Vagina (tissue), 2 donors: Measurements from ENCODE around the gene SMC6. TPM values are rescaled to one million over a fixed set of nuclear protein-coding genes. Genes with fewer than 3 reads are reported as not detected.
A peak's percentile ranks its signal among the peaks of the same experiment; 100 is the strongest.

Source experiments
- DNase-seq, 2 donors: peaks; one replicate each; pipeline ENCODE4 v3.0.0-alpha.2; 2017; ENCODE audit errors: extremely low spot score in 2 of 2
- H3K27ac ChIP-seq: fragments of 200-600 bp; sonication (generic); one replicate; pipeline ENCODE4 v1.5.1; 2019
- H3K27me3 ChIP-seq: fragments of 200-600 bp; sonication (generic); one replicate; pipeline ENCODE4 v1.5.1; 2019
- H3K36me3 ChIP-seq, 2 donors: fragments of 200-600 bp; sonication (generic); one replicate each; pipeline ENCODE4 v1.5.1; 2017 to 2019
- H3K4me1 ChIP-seq: fragments of 200-600 bp; sonication (generic); one replicate; pipeline ENCODE4 v1.5.1; 2019
- H3K4me3 ChIP-seq, 2 donors: fragments of 200-600 bp; sonication (generic); 1 replicate in 1 of 2; 2 replicates in 1 of 2; pipeline ENCODE4 v1.5.1; 2016 to 2019
- H3K9me3 ChIP-seq: fragments of 200-600 bp; sonication (generic); one replicate; pipeline ENCODE4 v1.5.1; 2019
- CTCF ChIP-seq, 3 experiments: fragments of 450-650 bp in 2 of 3; fragments of 200-600 bp in 1 of 3; sonication (generic) in 1 of 3; IDR thresholded peaks; one replicate each; pipeline ENCODE4 v1.5.1; 2017 to 2019; ENCODE audit warnings: antibody characterized with exemption in 3 of 3, mild to moderate bottlenecking in 2 of 3, moderate library complexity in 2 of 3
- POLR2A ChIP-seq, 2 donors: fragments of 450-650 bp; IDR thresholded peaks; one replicate each; pipeline ENCODE4 v1.6.1; 2017; ENCODE audit warnings: antibody characterized with exemption in 2 of 2, mild to moderate bottlenecking in 2 of 2, moderate library complexity in 2 of 2
- POLR2AphosphoS5 ChIP-seq, 2 donors: sonication (generic); formaldehyde crosslinking; IDR thresholded peaks; one replicate each; pipeline ENCODE4 v1.9.0; 2017; ENCODE audit warnings: antibody characterized with exemption in 2 of 2, mild to moderate bottlenecking in 2 of 2, low read depth in 1 of 2; ENCODE audit not compliant: insufficient read depth in 1 of 2
- intact Hi-C: fragments of 100-400 bp; cut with DNase I; formaldehyde crosslinking; loops from one replicate; pipeline ENCODE4 v1.15.1; 2023
- total RNA-seq: library from RNA; depleted of rRNA; stranded (reverse); fragments of >200 nt; gene quantifications from one replicate; pipeline ENCODE4 v1.2.3, GENCODE V29; 2016

The SMC6 gene
- total RNA-seq, 1 donor from 2014 or later = 33.6 TPM

DNA sequence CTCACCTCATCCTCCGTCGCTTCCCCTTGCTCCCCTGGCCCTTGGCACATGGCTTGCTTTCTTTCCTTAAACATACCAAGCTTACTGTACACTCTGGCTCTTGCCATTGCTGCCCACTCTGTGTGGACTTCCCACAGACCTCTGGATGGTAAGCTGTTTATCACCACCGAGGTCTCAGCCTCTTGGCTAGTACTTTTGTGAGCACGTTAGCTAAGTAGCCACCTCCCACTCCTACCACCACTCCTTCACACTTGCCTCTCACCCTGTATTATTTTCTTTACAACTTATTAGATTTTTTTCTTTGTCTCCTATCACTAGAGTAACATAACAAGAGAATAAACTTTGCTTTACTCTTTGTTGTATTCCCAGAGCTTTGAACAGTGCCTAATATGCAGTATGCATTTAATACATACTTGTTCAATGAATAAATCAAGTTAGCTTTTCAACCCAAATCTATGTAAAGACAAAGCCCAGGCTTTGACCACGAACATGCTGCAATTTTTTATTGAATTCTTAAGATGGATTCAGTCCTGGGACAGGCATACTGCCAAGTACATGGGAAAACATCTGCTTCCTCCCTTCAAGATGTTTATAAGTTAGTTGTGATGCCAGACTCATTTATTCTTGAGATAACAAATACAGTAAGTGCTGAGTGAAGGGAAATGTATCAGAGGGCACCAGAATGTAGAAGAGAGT is 37.7 kb upstream of the SMC6 start:
- intact Hi-C loops = no loop called here
- no peaks in the 10 kb centered on the region for H3K27me3 ChIP-seq
- no peak overlapping the region for H3K4me3 ChIP-seq
- H3K27ac ChIP-seq = peak overlapping the region; percentile 22
- DNase-seq = no peak
- TF ChIP-seq POLR2A (IDR thresholded peaks at IDR 0.05) (no peak), CTCF (IDR thresholded peaks at IDR 0.05) (no peak), POLR2AphosphoS5 (IDR thresholded peaks at IDR 0.05; ENCODE audit: insufficient read depth in 1 of 2, low read depth in 1 of 2) (no peak)
- H3K36me3 ChIP-seq = no peaks in the 10 kb centered on the region
- H3K9me3 ChIP-seq = no peaks in the 10 kb centered on the region
- H3K4me1 ChIP-seq = peaks cover 47% of the 10 kb centered on the region

- H3K27ac ChIP-seq = peak overlapping the region; percentile 22
- DNase-seq = no peak
- no peaks in the 10 kb centered on the region for H3K9me3 ChIP-seq
- TF ChIP-seq CTCF (IDR thresholded peaks at IDR 0.05) (no peak), POLR2A (IDR thresholded peaks at IDR 0.05) (no peak)
- H3K36me3 ChIP-seq = no peaks in the 10 kb centered on the region
- no peak overlapping the region for H3K4me3 ChIP-seq
- H3K4me1 ChIP-seq = peaks cover 47% of the 10 kb centered on the region
- intact Hi-C loops = no loop called here
- H3K27me3 ChIP-seq = no peaks in the 10 kb centered on the region
These were observed 36.9 kb upstream of the SMC6 start for GRCh38 chr2:17790536-17790935.

- no peak for DNase-seq
- Histone ChIP-seq H3K36me3 (no peaks in the 10 kb centered on the region), H3K9me3 (no peaks in the 10 kb centered on the region), H3K4me3 (no peak overlapping the region), H3K4me1 (peaks cover 33% of the 10 kb centered on the region), H3K27me3 (no peaks in the 10 kb centered on the region), H3K27ac (no peak overlapping the region)
- intact Hi-C loops = no loop called here
- no peak for TF ChIP-seq POLR2A (IDR thresholded peaks at IDR 0.05)
- no peak for TF ChIP-seq POLR2AphosphoS5 (IDR thresholded peaks at IDR 0.05; ENCODE audit: insufficient read depth in 1 of 2, low read depth in 1 of 2)
- no peak for TF ChIP-seq CTCF (IDR thresholded peaks at IDR 0.05)
These were observed 35.2 kb upstream of the SMC6 start for GRCh38 chr2:17788773-17789172.

- peaks cover 15% of the 10 kb centered on the region for H3K4me1 ChIP-seq
- intact Hi-C loops = no loop called here
- H3K27me3 ChIP-seq = no peaks in the 10 kb centered on the region
- H3K4me3 ChIP-seq = no peak overlapping the region
- peaks cover 0 to under 1% of the 10 kb centered on the region in 2 donors for H3K36me3 ChIP-seq
- H3K27ac ChIP-seq = no peak overlapping the region
- TF ChIP-seq CTCF (IDR thresholded peaks at IDR 0.05) = no peak
- TF ChIP-seq POLR2A (IDR thresholded peaks at IDR 0.05) = no peak
- TF ChIP-seq POLR2AphosphoS5 (IDR thresholded peaks at IDR 0.05; ENCODE audit: insufficient read depth in 1 of 2, low read depth in 1 of 2) = no peak
- H3K9me3 ChIP-seq = no peaks in the 10 kb centered on the region
- no peak for DNase-seq
These were observed 33.1 kb upstream of the SMC6 start for GRCh38 chr2:17786727-17787126.

GRCh38 chr2:17781482-17781881 is 27.9 kb upstream of the SMC6 start:
- Histone ChIP-seq H3K4me1 (no peaks in the 10 kb centered on the region), H3K27ac (no peak overlapping the region), H3K36me3 (peaks cover 0 to 14% of the 10 kb centered on the region in 2 donors), H3K4me3 (no peak overlapping the region), H3K27me3 (no peaks in the 10 kb centered on the region), H3K9me3 (no peaks in the 10 kb centered on the region)
- no peak for DNase-seq
- intact Hi-C loops = no loop called here
- TF ChIP-seq CTCF (IDR thresholded peaks at IDR 0.05) = no peak
- TF ChIP-seq POLR2A (IDR thresholded peaks at IDR 0.05) = no peak
- TF ChIP-seq POLR2AphosphoS5 (IDR thresholded peaks at IDR 0.05; ENCODE audit: insufficient read depth in 1 of 2, low read depth in 1 of 2) = no peak
